Activated naive CD4-positive, alpha-beta T cell treated with anti-CD3 and anti-CD28 coated beads for 36 hours (primary cell): Measurements from ENCODE around the gene PNPO. TPM values are rescaled to one million over a fixed set of nuclear protein-coding genes. Genes with fewer than 3 reads are reported as not detected.
A peak's percentile ranks its signal among the peaks of the same experiment; 100 is the strongest.
"Not testable (repeated sequence)": the region's sequence is repeated elsewhere in the genome, so short reads cannot be mapped to it uniquely, and the experiment has no call there.

Source experiments
- CTCF ChIA-PET: fragments of 350-600 bp; sonication (Branson Sonifier 250); formaldehyde crosslinking; loops from one replicate; lab custom pipeline; 2021; ENCODE audit warnings: antibody characterized with exemption; lab: Charles Lee
- DNase-seq: peaks from one replicate; pipeline ENCODE4 v3.0.0-alpha.2; 2020
- H3K27ac Mint-ChIP-seq: one replicate; pipeline ENCODE4 v1.8.0; 2021; ENCODE audit warnings: mild to moderate bottlenecking, mixed read lengths
- H3K27me3 Mint-ChIP-seq: one replicate; pipeline ENCODE4 v1.8.0; 2021; ENCODE audit warnings: low read depth, mixed read lengths
- H3K36me3 Mint-ChIP-seq: one replicate; pipeline ENCODE4 v1.8.0; 2021; ENCODE audit warnings: low read depth, mixed read lengths
- H3K4me1 Mint-ChIP-seq: one replicate; pipeline ENCODE4 v1.8.0; 2021; ENCODE audit warnings: low read depth, mixed read lengths
- H3K4me3 Mint-ChIP-seq: one replicate; pipeline ENCODE4 v1.8.0; 2021; ENCODE audit warnings: mild to moderate bottlenecking, moderate library complexity, mixed read lengths
- H3K9me3 Mint-ChIP-seq: one replicate; pipeline ENCODE4 v1.8.0; 2021; ENCODE audit warnings: mixed read lengths
- intact Hi-C: fragments of 100-400 bp; cut with micrococcal nuclease; formaldehyde crosslinking; loops from one replicate; pipeline ENCODE4 v1.15.1; 2023
- total RNA-seq, 2 experiments: library from RNA; stranded (reverse); gene quantifications; one replicate each; pipeline ENCODE4 v1.2.3, GENCODE V29; 2021

PNPO gene
- total RNA-seq, 2 experiments from 2014 or later: 35.5 to 37.0 TPM

- CTCF ChIA-PET, H3K27ac Mint-ChIP-seq, H3K9me3 Mint-ChIP-seq, H3K4me3 Mint-ChIP-seq, DNase-seq, H3K27me3 Mint-ChIP-seq, intact Hi-C loops: not testable (repeated sequence)
- Mint-ChIP-seq H3K4me1 (peaks cover 10% of the 10 kb centered on the region), H3K36me3 (peaks cover 20% of the 10 kb centered on the region)
Observed at GRCh38 chr17:47919889-47920288, 21.5 kb upstream of the PNPO start.

- Mint-ChIP-seq H3K36me3 (peaks cover 23% of the 10 kb centered on the region), H3K4me3 (no peak overlapping the region), H3K27ac (no peak overlapping the region), H3K9me3 (no peaks in the 10 kb centered on the region), H3K4me1 (no peaks in the 10 kb centered on the region), H3K27me3 (no peaks in the 10 kb centered on the region)
- DNase-seq: no peak
- intact Hi-C loops: no loop called here
- CTCF ChIA-PET: no interaction called here
Observed at GRCh38 chr17:47924785-47925677, 16.3 kb upstream of the PNPO start.

- CTCF ChIA-PET: no interaction called here
- no peak for DNase-seq
- no peaks in the 10 kb centered on the region for H3K9me3 Mint-ChIP-seq
- H3K27me3 Mint-ChIP-seq: no peaks in the 10 kb centered on the region
- no peak overlapping the region for H3K27ac Mint-ChIP-seq
- H3K4me3 Mint-ChIP-seq: no peak overlapping the region
- peaks cover 23% of the 10 kb centered on the region for H3K36me3 Mint-ChIP-seq
- intact Hi-C loops: no loop called here
- H3K4me1 Mint-ChIP-seq: no peaks in the 10 kb centered on the region
Observed at GRCh38 chr17:47925678-47925988, 15.7 kb upstream of the PNPO start.

- H3K36me3 Mint-ChIP-seq: peaks cover 20% of the 10 kb centered on the region
- no peak overlapping the region for H3K4me3 Mint-ChIP-seq
- DNase-seq: no peak
- CTCF ChIA-PET: no interaction called here
- no peaks in the 10 kb centered on the region for H3K9me3 Mint-ChIP-seq
- H3K4me1 Mint-ChIP-seq: no peaks in the 10 kb centered on the region
- intact Hi-C loops: no loop called here
- H3K27me3 Mint-ChIP-seq: no peaks in the 10 kb centered on the region
- H3K27ac Mint-ChIP-seq: no peak overlapping the region
Observed at GRCh38 chr17:47927821-47928400, 13.5 kb upstream of the PNPO start.

- no peak overlapping the region for H3K4me3 Mint-ChIP-seq
- no peak for DNase-seq
- peaks cover 18% of the 10 kb centered on the region for H3K36me3 Mint-ChIP-seq
- H3K27me3 Mint-ChIP-seq: no peaks in the 10 kb centered on the region
- intact Hi-C loops: no loop called here
- H3K27ac Mint-ChIP-seq: no peak overlapping the region
- H3K4me1 Mint-ChIP-seq: no peaks in the 10 kb centered on the region
- CTCF ChIA-PET: interaction anchor here (0.5 kb wide), 1 partner anchor 22 kb away, joined by 4 read pairs; no protein-coding TSS in a partner anchor
- H3K9me3 Mint-ChIP-seq: no peaks in the 10 kb centered on the region
Observed at GRCh38 chr17:47928415-47928814, 13.0 kb upstream of the PNPO start.

GRCh38 chr17:47929218-47930000, 12.0 kb upstream of the PNPO start:
- Mint-ChIP-seq H3K4me1 (no peaks in the 10 kb centered on the region), H3K27me3 (no peaks in the 10 kb centered on the region), H3K9me3 (no peaks in the 10 kb centered on the region), H3K4me3 (no peak overlapping the region), H3K27ac (no peak overlapping the region), H3K36me3 (peaks cover 10% of the 10 kb centered on the region)
- no peak for DNase-seq
- intact Hi-C loops: no loop called here
- CTCF ChIA-PET: interaction anchor here (0.6 to 1.5 kb wide), 6 partner anchors 17 to 1057 kb away, joined by 3 to 6 read pairs (median 3); partner anchors contain the start of gene CDK5RAP3

GRCh38 chr17:47931848-47932247, 9.5 kb upstream of the PNPO start:
- no peaks in the 10 kb centered on the region for H3K27me3 Mint-ChIP-seq
- H3K4me3 Mint-ChIP-seq: no peak overlapping the region
- H3K9me3 Mint-ChIP-seq: no peaks in the 10 kb centered on the region
- peaks cover 3% of the 10 kb centered on the region for H3K4me1 Mint-ChIP-seq
- no peak overlapping the region for H3K27ac Mint-ChIP-seq
- CTCF ChIA-PET: interaction anchor here (1.7 kb wide), 1 partner anchor 15 kb away, joined by 5 read pairs; no protein-coding TSS in a partner anchor
- no peak for DNase-seq
- intact Hi-C loops: no loop called here
- H3K36me3 Mint-ChIP-seq: peaks cover 3% of the 10 kb centered on the region

- CTCF ChIA-PET: interaction anchor here (1.0 kb wide), 1 partner anchor 15 kb away, joined by 3 read pairs; no protein-coding TSS in a partner anchor
- H3K27ac Mint-ChIP-seq: no peak overlapping the region
- DNase-seq: no peak
Observed at GRCh38 chr17:47934856-47935255, 6.5 kb upstream of the PNPO start.

GRCh38 chr17:47935468-47935867, 5.9 kb upstream of the PNPO start:
- H3K27ac Mint-ChIP-seq, DNase-seq, H3K9me3 Mint-ChIP-seq, intact Hi-C loops, H3K27me3 Mint-ChIP-seq, H3K4me3 Mint-ChIP-seq, H3K36me3 Mint-ChIP-seq: not testable (repeated sequence)
- CTCF ChIA-PET: interaction anchor here (1.0 to 2.2 kb wide), 3 partner anchors 11 to 15 kb away, joined by 3 to 9 read pairs (median 3); no protein-coding TSS in a partner anchor
- peaks cover 18% of the 10 kb centered on the region for H3K4me1 Mint-ChIP-seq

More at GRCh38 chr17:47934856-47935255, 6.5 kb upstream of the PNPO start:
- Mint-ChIP-seq H3K4me3 (no peak overlapping the region), H3K27me3 (no peaks in the 10 kb centered on the region), H3K9me3 (no peaks in the 10 kb centered on the region), H3K4me1 (peaks cover 12% of the 10 kb centered on the region), H3K36me3 (no peaks in the 10 kb centered on the region)
- intact Hi-C loops: no loop called here

GRCh38 chr17:47935961-47936360, 5.4 kb upstream of the PNPO start:
- CTCF ChIA-PET: interaction anchor here (0.6 to 2.2 kb wide), 3 partner anchors 11 to 86 kb away, joined by 3 to 9 read pairs (median 3); no protein-coding TSS in a partner anchor
- DNase-seq: no peak
- Mint-ChIP-seq H3K9me3 (peaks cover 1% of the 10 kb centered on the region), H3K27me3 (no peaks in the 10 kb centered on the region), H3K36me3 (peaks cover 1% of the 10 kb centered on the region), H3K27ac (no peak overlapping the region), H3K4me3 (no peak overlapping the region), H3K4me1 (peaks cover 21% of the 10 kb centered on the region)
- intact Hi-C loops: no loop called here

GRCh38 chr17:47937941-47938340, 3.4 kb upstream of the PNPO start:
- H3K27ac Mint-ChIP-seq: no peak overlapping the region
- DNase-seq: peak; percentile 26
- peaks cover 3% of the 10 kb centered on the region for H3K36me3 Mint-ChIP-seq
- H3K4me3 Mint-ChIP-seq: no peak overlapping the region
- CTCF ChIA-PET: interaction anchor here (1.5 kb wide), 1 partner anchor 9 kb away, joined by 7 read pairs; no protein-coding TSS in a partner anchor
- intact Hi-C loops: no loop called here
- no peaks in the 10 kb centered on the region for H3K27me3 Mint-ChIP-seq
- peaks cover 3% of the 10 kb centered on the region for H3K9me3 Mint-ChIP-seq
- peaks cover 36% of the 10 kb centered on the region for H3K4me1 Mint-ChIP-seq

- peaks cover 65% of the 10 kb centered on the region for H3K4me1 Mint-ChIP-seq
Observed at GRCh38 chr17:47942096-47942510, 732 bp downstream of the PNPO start.

More at GRCh38 chr17:47942096-47942510, 732 bp downstream of the PNPO start:
- peak; percentile 32 for DNase-seq
- intact Hi-C loops: no loop called here
- Mint-ChIP-seq H3K9me3 (peaks cover 3% of the 10 kb centered on the region), H3K27ac (peak overlapping the region; percentile 80), H3K27me3 (no peaks in the 10 kb centered on the region), H3K4me3 (peak overlapping the region; percentile 85), H3K36me3 (peaks cover 20% of the 10 kb centered on the region)
- CTCF ChIA-PET: interaction anchor here (0.7 to 7.6 kb wide), 7 partner anchors 8 to 100 kb away, joined by 3 to 69 read pairs (median 6); partner anchors contain the start of genes CDK5RAP3 and PRR15L
